K562 (cell line): Measurements from ENCODE around the gene ZNF30. TPM values are rescaled to one million over a fixed set of nuclear protein-coding genes. Genes with fewer than 3 reads are reported as not detected.

Source experiments
- ATF6 ChIP-seq: sonication (generic); formaldehyde crosslinking; IDR thresholded peaks from 2 replicates; pipeline ENCODE4 v1.4.0; 2020; ENCODE audit warnings: mild to moderate bottlenecking, missing genetic modification reagents
- ELF4 ChIP-seq: fragments of 450-650 bp; formaldehyde crosslinking; IDR thresholded peaks from 2 replicates; pipeline ENCODE4 v1.4.0; 2022; ENCODE audit warnings: missing genetic modification characterization
- ETV1 ChIP-seq: fragments of 450-650 bp; conservative IDR thresholded peaks from 2 replicates; pipeline ENCODE4 v1.6.1; 2016; ENCODE audit warnings: missing genetic modification characterization, control low read depth, low read depth, missing compliant biosample characterization
- GATA2 ChIP-seq: sonication (generic); formaldehyde crosslinking; IDR thresholded peaks from 2 replicates; pipeline ENCODE4 v1.4.0; 2020; ENCODE audit warnings: mild to moderate bottlenecking, missing genetic modification reagents
- HSF4 ChIP-seq: fragments of 250-450 bp; sonication (Bioruptor Pico); IDR thresholded peaks from 2 replicates; pipeline ENCODE4 v2.1.2; 2022; ENCODE audit warnings: mild to moderate bottlenecking, moderate library complexity, borderline replicate concordance
- NCOA2 ChIP-seq, 2 experiments: fragments of 450-650 bp; IDR thresholded peaks; 2 replicates each; pipeline ENCODE4 v1.6.1; 2018; ENCODE audit warnings: mild to moderate bottlenecking in 2 of 2, moderate library complexity in 1 of 2; ENCODE audit not compliant: partially characterized antibody in 2 of 2
- RBM15 ChIP-seq: fragments of 200-400 bp; formaldehyde crosslinking; IDR thresholded peaks from 2 replicates; pipeline ENCODE4 v1.6.1; 2018; ENCODE audit warnings: mild to moderate bottlenecking, low read length, moderate library complexity; ENCODE audit not compliant: insufficient read depth
- SAFB ChIP-seq: fragments of 200-400 bp; formaldehyde crosslinking; IDR thresholded peaks from 2 replicates; pipeline ENCODE4 v1.6.1; 2017; ENCODE audit warnings: low read depth, low read length, borderline replicate concordance
- SMAD2 ChIP-seq: fragments of 150-350 bp; IDR thresholded peaks from 2 replicates; pipeline ENCODE4 v1.6.1; 2014; ENCODE audit warnings: low read depth, mild to moderate bottlenecking, low read length
- SMAD4 ChIP-seq: fragments of 250-450 bp; sonication (Bioruptor Pico); conservative IDR thresholded peaks from 2 replicates; pipeline ENCODE4 v1.8.0; 2021; ENCODE audit warnings: inconsistent platforms, mild to moderate bottlenecking, moderate library complexity
- SP1 ChIP-seq: sonication (generic); formaldehyde crosslinking; IDR thresholded peaks from 2 replicates; pipeline ENCODE4 v1.8.1; 2022; ENCODE audit warnings: mild to moderate bottlenecking, missing genetic modification reagents
- STAT5B ChIP-seq: fragments of 250-450 bp; sonication (Bioruptor Pico); IDR thresholded peaks from 2 replicates; pipeline ENCODE4 v1.8.0; 2021; ENCODE audit warnings: mild to moderate bottlenecking, inconsistent platforms
- TCF7L2 ChIP-seq: fragments of 150-350 bp; IDR thresholded peaks from 2 replicates; pipeline ENCODE4 v1.6.1; 2016; ENCODE audit warnings: low read depth, mild to moderate bottlenecking, low read length, moderate library complexity
- ZKSCAN8 ChIP-seq: fragments of 200-800 bp; sonication (Bioruptor generic); IDR thresholded peaks from 2 replicates; pipeline ENCODE4 v1.6.1; 2016; ENCODE audit warnings: missing genetic modification characterization, missing compliant biosample characterization
- polyA plus RNA-seq, 8 experiments: library from polyadenylated mRNA; depleted of rRNA in 4 of 8; stranded (reverse) in 5 of 8; unstranded in 3 of 8; fragments of >200 nt; fragmentation: Nextera tagmentation in 2 of 8; fragmentation: Illumina TruSeq in 1 of 8; extraction: Ambion mirVana in 2 of 8; extraction: Trizol in 1 of 8; gene quantifications; 2 replicates each; pipeline versions ENCODE4 v1.2.1 to v1.2.3, GENCODE V29; 2011 to 2014; ENCODE audit warnings: inconsistent platforms in 1 of 8, missing spikeins in 1 of 8
- total RNA-seq, 7 experiments: library from RNA; depleted of rRNA in 6 of 7; stranded (reverse); fragments of >200 nt in 6 of 7; fragmentation: Illumina TruSeq in 2 of 7; extraction: Trizol in 2 of 7; gene quantifications; 2 replicates each; pipeline versions ENCODE4 v1.2.1 to v1.2.3, GENCODE V29; 2011 to 2021; ENCODE audit warnings: low replicate concordance in 1 of 7
- TF ChIP-seq, protein P1 (sequence below), 2 experiments: fragments of 450-650 bp in 1 of 2; sonication (generic) in 1 of 2; formaldehyde crosslinking in 1 of 2; IDR thresholded peaks in 1 of 2; conservative IDR thresholded peaks in 1 of 2; 2 replicates each; pipeline versions ENCODE4 v1.6.1 to v1.8.1; 2016 to 2023; ENCODE audit warnings: mild to moderate bottlenecking in 2 of 2, moderate library complexity in 2 of 2, inconsistent platforms in 1 of 2, missing genetic modification reagents in 1 of 2
- TF ChIP-seq, protein P2 (sequence below): fragments of 450-650 bp; IDR thresholded peaks from 2 replicates; pipeline ENCODE4 v1.6.1; 2017; ENCODE audit warnings: antibody characterized with exemption
- TF ChIP-seq, protein P3 (sequence below): fragments of 250-450 bp; sonication (Bioruptor Pico); IDR thresholded peaks from 2 replicates; pipeline ENCODE4 v1.8.0; 2022; ENCODE audit warnings: moderate library complexity, mild to moderate bottlenecking, inconsistent platforms

ZNF30 gene
- total and polyA plus RNA-seq, 9 of the 15 experiments (the other 6 are each of a cell fraction or from before 2014, with no cell fraction given) = 7.3 to 13.4 (median 10.6) TPM

DNA sequence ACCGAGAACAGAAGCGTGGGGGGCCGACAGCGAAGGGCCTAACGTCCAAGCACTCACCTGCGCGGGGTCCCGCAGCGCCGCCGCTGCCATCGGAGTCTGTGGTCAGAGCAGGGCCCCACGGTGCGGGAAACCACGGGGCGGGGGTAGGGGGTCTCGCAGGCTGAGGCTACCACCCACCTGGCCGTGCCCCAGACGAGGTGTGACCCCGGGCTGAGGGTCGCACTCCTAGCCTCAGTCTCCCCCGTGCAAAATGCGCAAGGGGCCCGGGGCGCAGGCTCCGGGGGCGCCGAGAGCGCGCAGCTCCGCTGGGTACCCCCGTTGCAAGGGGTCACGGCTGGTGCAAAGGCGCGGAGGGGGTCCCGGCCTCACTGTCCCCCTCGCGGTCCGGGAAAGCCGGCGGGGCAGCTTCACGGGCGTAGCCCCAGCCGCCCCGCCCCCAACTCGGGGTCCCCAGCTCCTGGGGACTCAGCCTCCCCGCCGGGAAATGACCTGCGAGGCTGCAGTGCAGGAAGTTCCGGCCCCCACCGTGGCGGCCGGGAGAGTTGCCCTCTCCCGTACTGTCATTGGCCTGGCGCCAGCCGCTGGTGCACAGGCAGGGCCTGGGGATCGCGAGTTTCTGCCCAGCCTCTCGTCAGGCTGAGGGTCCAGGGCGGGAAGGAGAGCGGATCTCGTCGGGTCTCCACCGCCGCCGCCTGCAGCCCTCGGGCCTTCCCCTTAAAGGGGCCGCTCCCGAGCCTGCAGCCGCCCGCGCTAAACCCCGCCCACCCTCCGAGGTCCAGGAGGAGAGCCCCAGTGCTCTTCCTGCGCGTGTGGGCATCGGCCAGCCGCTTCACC lies 37.1 kb downstream of the ZNF30 start, which contains the start of gene ZNF792 (continued):
- TF ChIP-seq, protein P1, sequence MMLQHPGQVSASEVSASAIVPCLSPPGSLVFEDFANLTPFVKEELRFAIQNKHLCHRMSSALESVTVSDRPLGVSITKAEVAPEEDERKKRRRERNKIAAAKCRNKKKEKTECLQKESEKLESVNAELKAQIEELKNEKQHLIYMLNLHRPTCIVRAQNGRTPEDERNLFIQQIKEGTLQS (IDR thresholded peaks at IDR 0.05) = no peak
- TF ChIP-seq, protein P1 (CRISPR knock-in tag; conservative IDR thresholded peaks at IDR 0.05) = no peak
- TF ChIP-seq ETV1 (tag) (peak; percentile 59; the same call in 1 of the 2 replicates), GATA2 (no peak), RBM15 (no peak), SMAD4 (CRISPR knock-in tag) (no peak), STAT5B (CRISPR knock-in tag) (no peak), HSF4 (CRISPR knock-in tag) (no peak), SMAD2 (no peak), ATF6 (0 out of 2 replicates have a peak, but pooled peaks have one; percentile 42), NCOA2 (IDR thresholded peaks at IDR 0.05; ENCODE audit: partially characterized antibody in 2 of 2) (no peak), ZKSCAN8 (CRISPR knock-in tag) (no peak), TCF7L2 (no peak), SAFB (no peak), SP1 (CRISPR knock-in tag) (no peak), ELF4 (CRISPR knock-in tag) (no peak)
- TF ChIP-seq, protein P2, sequence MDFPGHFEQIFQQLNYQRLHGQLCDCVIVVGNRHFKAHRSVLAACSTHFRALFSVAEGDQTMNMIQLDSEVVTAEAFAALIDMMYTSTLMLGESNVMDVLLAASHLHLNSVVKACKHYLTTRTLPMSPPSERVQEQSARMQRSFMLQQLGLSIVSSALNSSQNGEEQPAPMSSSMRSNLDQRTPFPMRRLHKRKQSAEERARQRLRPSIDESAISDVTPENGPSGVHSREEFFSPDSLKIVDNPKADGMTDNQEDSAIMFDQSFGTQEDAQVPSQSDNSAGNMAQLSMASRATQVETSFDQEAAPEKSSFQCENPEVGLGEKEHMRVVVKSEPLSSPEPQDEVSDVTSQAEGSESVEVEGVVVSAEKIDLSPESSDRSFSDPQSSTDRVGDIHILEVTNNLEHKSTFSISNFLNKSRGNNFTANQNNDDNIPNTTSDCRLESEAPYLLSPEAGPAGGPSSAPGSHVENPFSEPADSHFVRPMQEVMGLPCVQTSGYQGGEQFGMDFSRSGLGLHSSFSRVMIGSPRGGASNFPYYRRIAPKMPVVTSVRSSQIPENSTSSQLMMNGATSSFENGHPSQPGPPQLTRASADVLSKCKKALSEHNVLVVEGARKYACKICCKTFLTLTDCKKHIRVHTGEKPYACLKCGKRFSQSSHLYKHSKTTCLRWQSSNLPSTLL = peak; percentile 87
- TF ChIP-seq, protein P3, sequence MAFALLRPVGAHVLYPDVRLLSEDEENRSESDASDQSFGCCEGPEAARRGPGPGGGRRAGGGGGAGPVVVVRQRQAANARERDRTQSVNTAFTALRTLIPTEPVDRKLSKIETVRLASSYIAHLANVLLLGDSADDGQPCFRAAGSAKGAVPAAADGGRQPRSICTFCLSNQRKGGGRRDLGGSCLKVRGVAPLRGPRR (CRISPR knock-in tag) = no peak
